ENCODE data around the gene BAG5. TPM values are rescaled to one million over a fixed set of nuclear protein-coding genes. Genes with fewer than 3 reads are reported as not detected.

BAG5 gene
- total and polyA plus RNA-seq, 11 donors = 4.8 to 22.8 (median 17.0) TPM

- Histone ChIP-seq H3K27me3 (no peaks in the 10 kb centered on the region), H3K36me3 (peaks cover 0 to 2% (median 0%) of the 10 kb centered on the region in 9 donors), H3K9me3 (no peaks in the 10 kb centered on the region), H3K27ac (peak overlapping the region in 9 of 12 donors; percentile 90 to 98 (median 91)), H3K4me1 (peaks cover 0 to 73% (median 50%) of the 10 kb centered on the region in 12 donors), H3K4me3 (no peak overlapping the region)
- 89 to 93% (median 91%) methylated on average over 17 to 27 of the region's 27 CpGs for WGBS, 4 donors
- intact Hi-C loops (cut with DNase I) = loop anchor here in 5 of 10 donors (5.0 kb wide), 1 partner anchor 46 kb away; no protein-coding TSS in a partner anchor
- peak in 1 of 5 donors; percentile 23 for DNase-seq
- TF ChIP-seq POLR2A (IDR thresholded peaks at IDR 0.05) = no peak
- TF ChIP-seq, protein P1, sequence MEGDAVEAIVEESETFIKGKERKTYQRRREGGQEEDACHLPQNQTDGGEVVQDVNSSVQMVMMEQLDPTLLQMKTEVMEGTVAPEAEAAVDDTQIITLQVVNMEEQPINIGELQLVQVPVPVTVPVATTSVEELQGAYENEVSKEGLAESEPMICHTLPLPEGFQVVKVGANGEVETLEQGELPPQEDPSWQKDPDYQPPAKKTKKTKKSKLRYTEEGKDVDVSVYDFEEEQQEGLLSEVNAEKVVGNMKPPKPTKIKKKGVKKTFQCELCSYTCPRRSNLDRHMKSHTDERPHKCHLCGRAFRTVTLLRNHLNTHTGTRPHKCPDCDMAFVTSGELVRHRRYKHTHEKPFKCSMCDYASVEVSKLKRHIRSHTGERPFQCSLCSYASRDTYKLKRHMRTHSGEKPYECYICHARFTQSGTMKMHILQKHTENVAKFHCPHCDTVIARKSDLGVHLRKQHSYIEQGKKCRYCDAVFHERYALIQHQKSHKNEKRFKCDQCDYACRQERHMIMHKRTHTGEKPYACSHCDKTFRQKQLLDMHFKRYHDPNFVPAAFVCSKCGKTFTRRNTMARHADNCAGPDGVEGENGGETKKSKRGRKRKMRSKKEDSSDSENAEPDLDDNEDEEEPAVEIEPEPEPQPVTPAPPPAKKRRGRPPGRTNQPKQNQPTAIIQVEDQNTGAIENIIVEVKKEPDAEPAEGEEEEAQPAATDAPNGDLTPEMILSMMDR (IDR thresholded peaks at IDR 0.05) = no peak
- ATAC-seq = no peak
These were observed 13.8 kb downstream of the BAG5 start for GRCh38 chr14:103548463-103549351.

- Histone ChIP-seq H3K9me3 (no peaks in the 10 kb centered on the region), H3K27me3 (no peaks in the 10 kb centered on the region), H3K27ac (peak overlapping the region in 2 of 12 donors; percentile 91 to 93), H3K4me1 (peaks cover 0 to 73% (median 53%) of the 10 kb centered on the region in 12 donors), H3K4me3 (no peak overlapping the region), H3K36me3 (peaks cover 0 to 2% (median 0%) of the 10 kb centered on the region in 9 donors)
- intact Hi-C loops (cut with DNase I) = loop anchor here in 7 of 10 donors (2.0 to 5.0 kb wide), 3 partner anchors 29 to 47 kb away; no protein-coding TSS in a partner anchor
- 90 to 92% (median 92%) methylated on average over 17 to 18 of the region's 18 CpGs for WGBS, 4 donors
- TF ChIP-seq POLR2A (IDR thresholded peaks at IDR 0.05) = no peak
- TF ChIP-seq, protein P1 (IDR thresholded peaks at IDR 0.05) = no peak
- ATAC-seq (no peak), DNase-seq (peak in 1 of 5 donors; percentile 10)
These were observed 14.5 kb downstream of the BAG5 start for GRCh38 chr14:103547941-103548462.

DNA sequence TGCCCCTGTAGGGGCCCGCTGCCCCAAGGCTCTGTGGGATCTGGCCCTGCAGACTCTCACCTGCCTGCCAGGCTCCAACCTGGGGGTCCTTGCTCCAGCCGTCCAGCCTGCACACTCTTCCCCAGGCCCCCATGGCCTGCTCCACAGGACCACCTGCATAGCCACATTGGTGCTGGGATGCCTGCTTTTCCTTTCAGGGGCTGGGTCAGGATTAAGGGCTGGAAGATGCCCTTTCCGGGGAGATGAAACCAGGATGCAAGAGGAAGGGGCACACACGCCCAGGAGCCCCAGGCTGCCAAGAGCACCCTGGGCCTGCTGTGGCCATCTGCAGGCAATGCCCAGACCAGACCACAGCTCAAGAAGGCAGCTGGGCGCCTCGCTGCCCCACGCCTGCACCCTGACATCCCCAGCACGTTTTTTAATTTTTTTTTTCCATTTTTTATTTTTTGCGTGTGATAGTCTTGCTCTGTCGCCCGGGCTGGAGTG is 15.0 kb downstream of the BAG5 start:
- intact Hi-C loops (cut with DNase I) = loop anchor here in 7 of 10 donors (2.0 to 5.0 kb wide), 3 partner anchors 29 to 47 kb away; no protein-coding TSS in a partner anchor
- H3K9me3 ChIP-seq = no peaks in the 10 kb centered on the region
- WGBS, 4 donors = 87 to 92% (median 87%) methylated on average over 10 to 11 of the region's 11 CpGs
- TF ChIP-seq POLR2A (IDR thresholded peaks at IDR 0.05) = no peak
- TF ChIP-seq, protein P1 (IDR thresholded peaks at IDR 0.05) = no peak
- H3K27me3 ChIP-seq = no peaks in the 10 kb centered on the region
- peaks cover 0 to 2% (median 0%) of the 10 kb centered on the region in 9 donors for H3K36me3 ChIP-seq
- no peak overlapping the region for H3K4me3 ChIP-seq
- H3K27ac ChIP-seq = no peak overlapping the region
- peaks cover 0 to 73% (median 55%) of the 10 kb centered on the region in 12 donors for H3K4me1 ChIP-seq
- DNase-seq (no peak), ATAC-seq (no peak)

Measured in heart left ventricle (tissue), 16 donors.